ENCODE measurements around the gene LGALS3BP. TPM values are rescaled to one million over a fixed set of nuclear protein-coding genes. Genes with fewer than 3 reads are reported as not detected.

Gene LGALS3BP
- total and polyA plus RNA-seq, 2 of the 8 experiments (the other 6 are each of a cell fraction or from before 2014, with no cell fraction given) = 56.1 to 61.6 TPM

- Histone ChIP-seq H3K23ac (ENCODE audit: insufficient read length) (no peak overlapping the region), H3K4me2 (ENCODE audit: insufficient read depth in 1 of 2, low read depth in 2 of 2, low read length in 2 of 2) (no peak overlapping the region), H3K9ac (replicated peaks in 1 of 4; ENCODE audit: extremely low read depth in 1 of 4, low read depth in 3 of 4, low read length in 3 of 4) (no peak overlapping the region), H3K23me2 (ENCODE audit: low read depth, low read length) (no peaks in the 10 kb centered on the region), H2BK120ac (replicated peaks; ENCODE audit: low read depth, low read length) (no peak overlapping the region), H3K9me3 (ENCODE audit: insufficient read depth in 2 of 2, low read depth in 1 of 2, low read length in 1 of 2) (no peaks in the 10 kb centered on the region), H3K27ac (ENCODE audit: low read depth, low read length) (no peak overlapping the region), H3K27me3 (replicated peaks in 1 of 4; ENCODE audit: control insufficient read depth in 3 of 4, extremely low read depth in 1 of 4, insufficient read depth in 3 of 4, low read length in 3 of 4) (peaks cover 0 to 1% (median 0%) of the 10 kb centered on the region in 4 experiments; a peak in 1 of 7 replicates), H3K36me3 (ENCODE audit: control insufficient read depth in 2 of 4, insufficient read depth in 4 of 4, low read length in 3 of 4) (peaks cover 0 to 10% (median 2%) of the 10 kb centered on the region in 4 experiments; a peak in 3 of 8 replicates), H4K8ac (ENCODE audit: extremely low read depth, insufficient read depth, low read length) (peak overlapping the region; percentile 5; the same call in 1 of the 2 replicates), H4K5ac (ENCODE audit: insufficient read length, low read depth, low read length) (no peak overlapping the region), H2BK15ac (ENCODE audit: low read length) (no peak overlapping the region), H3K14ac (ENCODE audit: insufficient read length) (no peak overlapping the region), H3K4ac (replicated peaks; ENCODE audit: insufficient read length, low read depth, low read length) (no peak overlapping the region), H3K56ac (replicated peaks; ENCODE audit: insufficient read length, low read depth, low read length) (no peak overlapping the region), H2BK12ac (ENCODE audit: low read depth, low read length) (no peak overlapping the region), H2AFZ (ENCODE audit: low read length) (no peak overlapping the region), H2AK5ac (ENCODE audit: low read depth, low read length) (no peak overlapping the region), H4K91ac (replicated peaks; ENCODE audit: insufficient read length, low read length) (no peak overlapping the region), H2BK5ac (ENCODE audit: low read depth, low read length) (no peak overlapping the region), H3K4me1 (replicated peaks in 1 of 4; ENCODE audit: control insufficient read depth in 3 of 4, insufficient read depth in 4 of 4, low read length in 3 of 4) (no peaks in the 10 kb centered on the region), H3K18ac (ENCODE audit: extremely low read depth, low read length) (no peak overlapping the region), H2BK20ac (ENCODE audit: low read length) (no peak overlapping the region), H3K4me3 (ENCODE audit: extremely low read depth in 1 of 4, insufficient read depth in 2 of 4, low read depth in 3 of 4, low read length in 4 of 4) (no peak overlapping the region), H3K79me1 (ENCODE audit: low read depth, low read length) (no peaks in the 10 kb centered on the region), H3K79me2 (ENCODE audit: control insufficient read depth in 1 of 2, insufficient read depth in 2 of 2, low read length in 2 of 2) (no peaks in the 10 kb centered on the region), H4K20me1 (replicated peaks in 1 of 2; ENCODE audit: control insufficient read depth in 1 of 2, insufficient read depth in 2 of 2, low read length in 2 of 2) (peaks cover 3 to 15% of the 10 kb centered on the region in 2 experiments)
- ChIA-PET CTCF (ENCODE audit: partially characterized antibody) (interaction anchor here (0.9 to 3.9 kb wide), 16 partner anchors 9 to 407 kb away, joined by 3 to 24 read pairs (median 4); partner anchors contain the start of gene LGALS3BP), POLR2A (ENCODE audit: partially characterized antibody) (no interaction called here)
- 85% methylated on average over 38 of the region's 49 CpGs; no CpG with 5 or more reads in 1 of the 2 experiments for WGBS, 2 experiments (ENCODE audit: extremely low coverage in 1 of 2, insufficient coverage in 1 of 2, insufficient read length in 1 of 2, insufficient replicate concordance in 2 of 2, low coverage in 1 of 2, low lambda C conversion rate in 2 of 2, missing lambda C conversion rate in 1 of 2)
- FAIRE-seq (peak; percentile 89), DNase-seq (ENCODE audit: low read depth in 1 of 2, low spot score in 2 of 2) (peak in 1 of 2 experiments; percentile 92)
- TF ChIP-seq CREB1 (IDR thresholded peaks at IDR 0.05) (no peak), RXRA (IDR thresholded peaks at IDR 0.05; ENCODE audit: insufficient read depth, low read depth, low read length) (no peak), EGR1 (IDR thresholded peaks at IDR 0.05; ENCODE audit: borderline replicate concordance, low read depth, low read length) (no peak), RAD21 (IDR thresholded peaks at IDR 0.05 in 1 of 2, conservative IDR thresholded peaks at IDR 0.05 in 1 of 2; ENCODE audit: low read depth in 2 of 2, low read length in 2 of 2) (peak; percentile 63 to 72), JUN (IDR thresholded peaks at IDR 0.05; ENCODE audit: low read depth, low read length) (no peak), CTCF (IDR thresholded peaks at IDR 0.05; ENCODE audit: control extremely low read depth in 1 of 3, insufficient read depth in 1 of 3, low read depth in 1 of 3, low read length in 3 of 3) (peak; percentile 82 to 89 (median 84)), POLR2A (IDR thresholded peaks at IDR 0.05; ENCODE audit: control extremely low read depth in 1 of 2, low read depth in 2 of 2, low read length in 2 of 2) (no peak), PHF8 (conservative IDR thresholded peaks at IDR 0.05; ENCODE audit: low read depth, low read length) (no peak), GABPA (IDR thresholded peaks at IDR 0.05; ENCODE audit: borderline replicate concordance, insufficient read depth, low read length) (peak; percentile 70; the same call in 1 of the 2 replicates), TBP (IDR thresholded peaks at IDR 0.05; ENCODE audit: low read depth, low read length) (no peak)
These were observed 13.7 kb upstream of the LGALS3BP start for GRCh38 chr17:78993241-78993956.

All from H1 (cell line).